ENCODE measurements around the gene RBPMS2.

DNA sequence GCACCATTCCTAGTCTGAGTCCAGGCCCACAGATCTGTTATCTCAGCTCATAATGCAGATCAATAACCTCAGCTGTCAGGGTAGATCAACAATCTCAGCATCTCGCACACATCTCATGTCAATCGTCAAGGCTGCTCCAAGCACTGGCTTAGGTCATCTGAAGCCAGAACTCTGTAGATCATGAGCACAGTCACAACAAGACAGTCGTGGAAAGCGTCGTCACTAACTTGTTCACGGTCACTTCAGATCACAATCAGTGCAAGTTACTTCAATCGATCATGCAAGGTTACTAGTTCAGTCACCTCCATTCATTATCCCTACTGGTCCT, 71.8 kb downstream of the RBPMS2 start:
- TF ChIP-seq POLR2A (IDR thresholded peaks at IDR 0.05; ENCODE audit: low read depth, low read length) (no peak), CTCF (IDR thresholded peaks at IDR 0.05; ENCODE audit: extremely low read depth in 1 of 2, insufficient read depth in 1 of 2, low read depth in 1 of 2, low read length in 2 of 2) (no peak), MAX (IDR thresholded peaks at IDR 0.05; ENCODE audit: insufficient read depth, insufficient read length) (no peak), EZH2 (IDR thresholded peaks at IDR 0.05; ENCODE audit: borderline replicate concordance, low read depth, low read length, severe bottlenecking) (no peak)

Data from endothelial cell of umbilical vein (primary cell).